Measurements from ENCODE around the gene MAD1L1. TPM values are rescaled to one million over a fixed set of nuclear protein-coding genes. Genes with fewer than 3 reads are reported as not detected.
A peak's percentile ranks its signal among the peaks of the same experiment; 100 is the strongest.

The MAD1L1 gene
- total RNA-seq, 1 donor from 2014 or later: 53.8 TPM

- no peak overlapping the region for H3K27ac Mint-ChIP-seq (ENCODE audit: unreplicated experiment)
- H3K4me1 Mint-ChIP-seq: peaks cover 17% of the 10 kb centered on the region
- no peak overlapping the region for H3K4me3 Mint-ChIP-seq
- H3K27me3 Mint-ChIP-seq (ENCODE audit: low read depth): no peaks in the 10 kb centered on the region
- DNase-seq (ENCODE audit: low read depth, low spot score): no peak
- peaks cover 26% of the 10 kb centered on the region for H3K36me3 Mint-ChIP-seq (ENCODE audit: low read depth)
- H3K9me3 Mint-ChIP-seq: peaks cover 4% of the 10 kb centered on the region
- TF ChIP-seq CTCF (conservative IDR thresholded peaks at IDR 0.05): no peak
Measured at GRCh38 chr7:2045559-2046405, 187.0 kb downstream of the MAD1L1 start.

GRCh38 chr7:2044883-2045471, 187.8 kb downstream of the MAD1L1 start:
- peaks cover 17% of the 10 kb centered on the region for H3K4me1 Mint-ChIP-seq
- peak overlapping the region; percentile 35 for H3K27ac Mint-ChIP-seq (ENCODE audit: unreplicated experiment)
- H3K9me3 Mint-ChIP-seq: peaks cover 4% of the 10 kb centered on the region
- H3K36me3 Mint-ChIP-seq (ENCODE audit: low read depth): peaks cover 26% of the 10 kb centered on the region
- no peak overlapping the region for H3K4me3 Mint-ChIP-seq
- DNase-seq (ENCODE audit: low read depth, low spot score): no peak
- no peak for TF ChIP-seq CTCF (conservative IDR thresholded peaks at IDR 0.05)
- H3K27me3 Mint-ChIP-seq (ENCODE audit: low read depth): no peaks in the 10 kb centered on the region

- no peak for DNase-seq (ENCODE audit: low read depth, low spot score)
- H3K27ac Mint-ChIP-seq (ENCODE audit: unreplicated experiment): peak overlapping the region; percentile 35
- no peaks in the 10 kb centered on the region for H3K27me3 Mint-ChIP-seq (ENCODE audit: low read depth)
- no peak for TF ChIP-seq CTCF (conservative IDR thresholded peaks at IDR 0.05)
- H3K4me3 Mint-ChIP-seq: no peak overlapping the region
- peaks cover 4% of the 10 kb centered on the region for H3K9me3 Mint-ChIP-seq
- peaks cover 26% of the 10 kb centered on the region for H3K36me3 Mint-ChIP-seq (ENCODE audit: low read depth)
- H3K4me1 Mint-ChIP-seq: peaks cover 22% of the 10 kb centered on the region
Measured at GRCh38 chr7:2044311-2044882, 188.3 kb downstream of the MAD1L1 start.

GRCh38 chr7:2043316-2044039, 189.3 kb downstream of the MAD1L1 start:
- no peak for TF ChIP-seq CTCF (conservative IDR thresholded peaks at IDR 0.05)
- no peak for DNase-seq (ENCODE audit: low read depth, low spot score)
- H3K4me3 Mint-ChIP-seq: no peak overlapping the region
- peaks cover 27% of the 10 kb centered on the region for H3K4me1 Mint-ChIP-seq
- no peaks in the 10 kb centered on the region for H3K27me3 Mint-ChIP-seq (ENCODE audit: low read depth)
- no peak overlapping the region for H3K27ac Mint-ChIP-seq (ENCODE audit: unreplicated experiment)
- H3K9me3 Mint-ChIP-seq: peaks cover 4% of the 10 kb centered on the region
- peaks cover 26% of the 10 kb centered on the region for H3K36me3 Mint-ChIP-seq (ENCODE audit: low read depth)

GRCh38 chr7:2042650-2043049, 190.1 kb downstream of the MAD1L1 start:
- no peak for TF ChIP-seq CTCF (conservative IDR thresholded peaks at IDR 0.05)
- no peak overlapping the region for H3K27ac Mint-ChIP-seq (ENCODE audit: unreplicated experiment)

More at GRCh38 chr7:2042650-2043049, 190.1 kb downstream of the MAD1L1 start:
- Mint-ChIP-seq H3K27me3 (ENCODE audit: low read depth) (no peaks in the 10 kb centered on the region), H3K4me1 (peaks cover 27% of the 10 kb centered on the region), H3K36me3 (ENCODE audit: low read depth) (peaks cover 24% of the 10 kb centered on the region), H3K4me3 (no peak overlapping the region), H3K9me3 (peaks cover 4% of the 10 kb centered on the region)
- DNase-seq (ENCODE audit: low read depth, low spot score): no peak

Measured in neural crest cell (in vitro differentiated cells).